ENCODE data around the gene TSPYL6. TPM values are rescaled to one million over a fixed set of nuclear protein-coding genes. Genes with fewer than 3 reads are reported as not detected.
A peak's percentile ranks its signal among the peaks of the same experiment; 100 is the strongest.

Gene TSPYL6
- total and polyA plus RNA-seq, 2 of the 4 experiments (the other 2 are of a cell fraction): not detected

DNA sequence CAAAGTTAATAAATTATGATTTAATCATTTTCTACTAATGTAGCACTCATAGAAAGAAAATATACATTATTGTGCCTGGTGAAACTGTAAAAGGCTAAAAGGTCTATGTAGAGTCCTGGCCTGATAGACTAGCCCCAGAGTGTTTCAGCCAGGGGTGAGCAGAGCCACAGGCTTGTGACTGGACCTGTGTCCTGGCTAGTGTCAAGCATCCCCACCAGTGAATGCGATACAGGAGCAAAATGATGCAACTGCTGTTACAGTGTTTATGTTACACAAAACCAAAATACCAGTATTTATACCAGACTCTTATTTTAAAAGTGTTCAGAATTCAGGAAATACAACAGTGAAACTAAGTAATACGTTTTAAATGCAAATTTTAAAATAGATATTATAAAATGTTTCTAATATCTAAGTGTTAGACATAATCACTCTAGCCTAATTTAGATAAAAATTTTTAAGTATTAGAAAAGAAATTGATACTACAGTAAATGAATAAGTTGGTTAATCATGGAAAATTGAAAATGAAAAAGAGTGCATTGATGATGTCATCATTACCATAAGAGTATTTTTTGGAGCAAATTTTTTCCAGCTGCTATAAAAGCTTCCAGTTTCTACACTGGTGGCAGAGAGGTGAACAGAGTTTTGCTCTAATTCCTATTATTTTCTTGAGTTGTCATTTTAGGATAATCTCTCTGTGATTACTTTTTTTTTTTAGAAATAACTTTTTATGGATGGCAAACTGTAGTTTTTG lies 6.2 kb upstream of the TSPYL6 start:
- in situ Hi-C loops (cut with MboI; ENCODE audit: low sequenced_read_pairs) (no loop called here), dilution Hi-C loops (cut with HindIII; ENCODE audit: low sequenced_read_pairs, unreplicated experiment) (no loop called here), intact Hi-C loops (cut with micrococcal nuclease) (no loop called here)
- Histone ChIP-seq H3K4me3 (ENCODE audit: insufficient read depth, low read depth, low read length) (no peak overlapping the region), H3K79me1 (ENCODE audit: low read depth in 1 of 2, low read length in 2 of 2) (no peaks in the 10 kb centered on the region), H3K9me3 (ENCODE audit: control insufficient read depth, insufficient read depth, low read length) (no peaks in the 10 kb centered on the region), H2BK15ac (ENCODE audit: low read depth, low read length) (no peak overlapping the region), H4K8ac (ENCODE audit: low read depth in 2 of 2, low read length in 2 of 2) (peak overlapping the region in 1 of 2 experiments; percentile 45; a peak in 1 of 4 replicates), H3K36me3 (ENCODE audit: control insufficient read depth, insufficient read depth, low read length) (no peaks in the 10 kb centered on the region), H3K18ac (ENCODE audit: low read depth, low read length) (no peak overlapping the region), H4K5ac (ENCODE audit: low read depth, low read length) (no peak overlapping the region), H2BK120ac (ENCODE audit: low read depth, low read length) (no peak overlapping the region), H4K91ac (ENCODE audit: insufficient read depth, low read depth, low read length) (no peak overlapping the region), H2BK20ac (ENCODE audit: low read depth, low read length) (no peak overlapping the region), H3K4me1 (ENCODE audit: control insufficient read depth, insufficient read depth, low read length) (no peaks in the 10 kb centered on the region), H3K27me3 (ENCODE audit: control insufficient read depth, insufficient read depth, low read length) (no peaks in the 10 kb centered on the region), H3K27ac (ENCODE audit: insufficient read depth, low read length) (peak overlapping the region; percentile 59; the same call in 1 of the 2 replicates), H3K9me1 (ENCODE audit: insufficient read depth, low read length) (peaks cover 3% of the 10 kb centered on the region; the same call in 1 of the 2 replicates), H3K56ac (ENCODE audit: extremely low read depth, insufficient read depth, low read length) (no peak overlapping the region), H3K23ac (ENCODE audit: low read depth, low read length) (no peak overlapping the region; the same call in 1 of the 2 replicates), H2AK9ac (replicated peaks; ENCODE audit: low read depth, low read length, poor library complexity) (no peak overlapping the region), H3K14ac (replicated peaks; ENCODE audit: low read depth, low read length) (no peak overlapping the region), H3K4me2 (ENCODE audit: low read depth, low read length) (peak overlapping the region; percentile 4; the same call in 1 of the 2 replicates), H3K4ac (ENCODE audit: low read depth, low read length) (0 out of 2 replicates have a peak overlapping the region, but pooled peaks have one; percentile 7), H2BK5ac (ENCODE audit: low read depth, low read length, poor library complexity, severe bottlenecking) (no peak overlapping the region), H3K9ac (ENCODE audit: low read depth, low read length) (no peak overlapping the region), H2AFZ (replicated peaks; ENCODE audit: low read length, poor library complexity) (no peak overlapping the region), H4K20me1 (ENCODE audit: insufficient read depth, low read length) (no peaks in the 10 kb centered on the region), H2AK5ac (ENCODE audit: low read depth, low read length) (peak overlapping the region; percentile 48; the same call in 1 of the 2 replicates)
- peak; percentile 51 for DNase-seq
- BruUV-seq (replicated peaks): no TSS peak
- POLR2A ChIA-PET (ENCODE audit: unreplicated experiment): no interaction called here
- TF ChIP-seq, protein P1, sequence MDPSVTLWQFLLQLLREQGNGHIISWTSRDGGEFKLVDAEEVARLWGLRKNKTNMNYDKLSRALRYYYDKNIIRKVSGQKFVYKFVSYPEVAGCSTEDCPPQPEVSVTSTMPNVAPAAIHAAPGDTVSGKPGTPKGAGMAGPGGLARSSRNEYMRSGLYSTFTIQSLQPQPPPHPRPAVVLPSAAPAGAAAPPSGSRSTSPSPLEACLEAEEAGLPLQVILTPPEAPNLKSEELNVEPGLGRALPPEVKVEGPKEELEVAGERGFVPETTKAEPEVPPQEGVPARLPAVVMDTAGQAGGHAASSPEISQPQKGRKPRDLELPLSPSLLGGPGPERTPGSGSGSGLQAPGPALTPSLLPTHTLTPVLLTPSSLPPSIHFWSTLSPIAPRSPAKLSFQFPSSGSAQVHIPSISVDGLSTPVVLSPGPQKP (IDR thresholded peaks at IDR 0.05; ENCODE audit: borderline replicate concordance, low read depth, low read length): no peak
- TF ChIP-seq CEBPB (IDR thresholded peaks at IDR 0.05; ENCODE audit: low read depth, low read length) (peak; percentile 76), POLR2A (IDR thresholded peaks at IDR 0.05; ENCODE audit: low read depth, low read length) (no peak)
- CTCF ChIA-PET: interaction anchor here (1.0 kb wide), 1 partner anchor 22 kb away, joined by 3 read pairs; no protein-coding TSS in a partner anchor
- peak; percentile 70 for ATAC-seq (ENCODE audit: low read depth)
- WGBS, 2 experiments (ENCODE audit: extremely low coverage in 2 of 2, insufficient read length in 1 of 2): no CpG with 5 or more reads among the region's 2 CpGs

Measured in IMR-90 (cell line).